Fibroblast of peridontal ligament (primary cell): ENCODE results near the gene UBC.
A peak's percentile ranks its signal among the peaks of the same experiment; 100 is the strongest.
"Not testable (repeated sequence)": the region's sequence is repeated elsewhere in the genome, so short reads cannot be mapped to it uniquely, and the experiment has no call there.

Experiments used
- DNase-seq: peaks from one replicate; pipeline ENCODE4 v3.0.0-alpha.2; 2010; ENCODE audit errors: extremely low read depth

UBC gene

DNA sequence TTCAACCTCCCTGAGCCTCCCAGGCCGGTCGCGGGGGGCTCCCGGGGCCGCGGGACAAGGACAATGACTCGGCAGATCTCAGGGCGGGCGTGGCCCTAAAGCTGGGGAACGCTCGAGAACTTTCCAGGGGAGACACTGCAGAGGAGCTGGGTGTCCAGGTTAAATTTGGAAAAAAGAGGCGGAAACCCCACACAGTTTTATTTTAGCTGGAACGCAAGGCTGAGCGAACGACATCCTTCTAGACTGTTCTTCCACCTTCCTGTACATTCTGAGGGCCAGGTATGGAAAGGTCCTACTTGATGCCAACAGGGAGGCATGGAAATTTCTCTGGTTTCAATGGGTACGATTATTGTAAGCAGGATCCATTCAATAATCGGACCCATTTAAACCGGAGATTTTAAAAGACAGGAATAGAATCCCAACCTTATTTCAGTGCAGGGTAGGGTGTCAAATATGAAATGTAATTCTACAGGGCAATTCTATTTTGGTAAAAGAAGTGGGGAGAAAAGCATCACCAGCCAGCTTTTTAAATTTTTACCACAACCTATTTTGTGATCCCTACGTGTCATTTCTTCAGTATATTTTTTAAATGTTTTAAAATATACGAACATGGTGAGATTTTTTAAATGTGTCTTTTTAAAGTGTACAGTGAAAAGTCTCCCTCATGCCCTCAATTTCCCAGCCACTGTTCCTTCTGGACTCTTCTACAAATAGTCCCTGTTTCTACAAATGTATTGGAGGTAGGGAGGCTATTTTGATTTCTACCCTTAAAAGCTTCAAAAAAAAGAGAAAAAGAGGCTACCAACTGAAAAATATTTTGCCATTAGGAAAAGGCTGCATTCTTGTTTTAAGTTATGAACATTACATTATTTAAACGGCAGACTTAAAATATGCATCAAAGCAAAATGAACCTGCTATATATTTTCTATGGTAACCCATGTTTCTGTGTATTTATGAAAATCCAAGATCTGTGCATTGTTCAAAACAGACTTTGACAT is 1.1 kb upstream of the UBC start:
- DNase-seq = peak; percentile 53

DNA sequence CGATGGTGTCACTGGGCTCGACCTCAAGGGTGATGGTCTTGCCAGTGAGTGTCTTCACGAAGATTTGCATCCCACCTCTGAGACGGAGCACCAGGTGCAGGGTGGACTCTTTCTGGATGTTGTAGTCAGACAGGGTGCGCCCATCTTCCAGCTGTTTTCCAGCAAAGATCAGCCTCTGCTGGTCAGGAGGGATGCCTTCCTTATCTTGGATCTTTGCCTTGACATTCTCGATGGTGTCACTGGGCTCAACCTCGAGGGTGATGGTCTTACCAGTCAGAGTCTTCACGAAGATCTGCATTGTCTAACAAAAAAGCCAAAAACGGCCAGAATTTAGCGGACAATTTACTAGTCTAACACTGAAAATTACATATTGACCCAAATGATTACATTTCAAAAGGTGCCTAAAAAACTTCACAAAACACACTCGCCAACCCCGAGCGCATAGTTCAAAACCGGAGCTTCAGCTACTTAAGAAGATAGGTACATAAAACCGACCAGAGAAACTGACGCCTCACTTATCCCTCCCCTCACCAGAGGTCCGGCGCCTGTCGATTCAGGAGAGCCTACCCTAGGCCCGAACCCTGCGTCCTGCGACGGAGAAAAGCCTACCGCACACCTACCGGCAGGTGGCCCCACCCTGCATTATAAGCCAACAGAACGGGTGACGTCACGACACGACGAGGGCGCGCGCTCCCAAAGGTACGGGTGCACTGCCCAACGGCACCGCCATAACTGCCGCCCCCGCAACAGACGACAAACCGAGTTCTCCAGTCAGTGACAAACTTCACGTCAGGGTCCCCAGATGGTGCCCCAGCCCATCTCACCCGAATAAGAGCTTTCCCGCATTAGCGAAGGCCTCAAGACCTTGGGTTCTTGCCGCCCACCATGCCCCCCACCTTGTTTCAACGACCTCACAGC is 717 bp downstream of the UBC start:
- DNase-seq = peak; percentile 53

DNA sequence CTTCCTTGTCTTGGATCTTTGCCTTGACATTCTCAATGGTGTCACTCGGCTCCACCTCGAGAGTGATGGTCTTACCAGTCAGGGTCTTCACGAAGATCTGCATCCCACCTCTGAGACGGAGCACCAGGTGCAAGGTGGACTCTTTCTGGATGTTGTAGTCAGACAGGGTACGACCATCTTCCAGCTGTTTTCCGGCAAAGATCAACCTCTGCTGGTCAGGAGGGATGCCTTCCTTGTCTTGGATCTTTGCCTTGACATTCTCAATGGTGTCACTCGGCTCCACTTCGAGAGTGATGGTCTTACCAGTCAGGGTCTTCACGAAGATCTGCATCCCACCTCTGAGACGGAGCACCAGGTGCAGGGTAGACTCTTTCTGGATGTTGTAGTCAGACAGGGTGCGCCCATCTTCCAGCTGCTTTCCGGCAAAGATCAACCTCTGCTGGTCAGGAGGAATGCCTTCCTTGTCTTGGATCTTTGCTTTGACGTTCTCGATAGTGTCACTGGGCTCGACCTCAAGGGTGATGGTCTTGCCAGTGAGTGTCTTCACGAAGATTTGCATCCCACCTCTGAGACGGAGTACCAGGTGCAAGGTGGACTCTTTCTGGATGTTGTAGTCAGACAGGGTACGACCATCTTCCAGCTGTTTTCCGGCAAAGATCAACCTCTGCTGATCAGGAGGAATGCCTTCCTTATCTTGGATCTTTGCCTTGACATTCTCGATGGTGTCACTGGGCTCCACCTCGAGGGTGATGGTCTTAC is 1.7 kb downstream of the UBC start:
- DNase-seq = not testable (repeated sequence)

- DNase-seq = not testable (repeated sequence)
Measured at GRCh38 chr12:124911521-124911920, 2.9 kb downstream of the UBC start.

DNA sequence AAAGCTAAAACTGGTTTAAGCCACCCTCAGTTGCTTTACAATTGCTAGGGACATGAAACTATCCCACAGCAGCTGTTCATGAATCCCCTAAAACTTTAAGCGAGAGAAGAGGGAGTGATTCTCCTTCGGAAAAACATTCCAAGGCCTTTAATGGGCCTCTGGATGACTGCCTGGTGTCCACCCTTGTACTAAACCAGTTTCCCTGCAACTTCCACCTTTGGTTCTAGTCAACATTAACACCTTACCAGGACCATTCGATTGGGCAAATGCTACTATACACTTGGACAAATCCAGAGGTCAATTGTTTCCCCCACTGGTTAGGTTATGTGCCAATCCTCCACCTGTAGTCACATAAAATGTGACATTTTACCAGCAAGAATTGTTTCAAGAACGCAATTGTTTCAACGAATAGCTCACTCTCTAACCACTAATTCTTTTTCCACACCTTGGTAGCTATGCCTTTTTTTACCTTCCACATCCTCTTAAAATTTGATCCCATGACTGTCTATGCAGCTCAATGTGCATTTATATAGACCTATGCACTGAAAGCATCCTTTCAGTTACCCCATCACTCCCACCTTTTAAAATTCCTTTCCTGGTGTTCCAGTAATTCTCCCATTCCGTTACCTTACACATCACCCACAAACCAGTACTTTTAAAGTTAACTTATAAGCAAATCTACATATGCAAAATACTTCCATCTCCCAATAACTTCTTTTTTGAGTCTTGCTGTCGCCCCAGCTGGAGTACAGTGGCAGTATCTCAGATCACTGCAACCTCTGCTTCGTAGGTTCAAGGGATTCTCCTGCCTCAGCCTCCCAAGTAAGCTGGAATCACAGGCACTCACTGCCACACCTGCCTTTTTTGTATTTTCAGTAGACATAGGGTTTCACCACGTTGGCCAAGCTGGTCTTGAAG is 3.6 kb downstream of the UBC start:
- no peak for DNase-seq

GRCh38 chr12:124909831-124910560 is 4.5 kb downstream of the UBC start:
- peak; percentile 59 for DNase-seq

- peak; percentile 94 for DNase-seq
Measured at GRCh38 chr12:124906606-124907261, 7.7 kb downstream of the UBC start.

DNA sequence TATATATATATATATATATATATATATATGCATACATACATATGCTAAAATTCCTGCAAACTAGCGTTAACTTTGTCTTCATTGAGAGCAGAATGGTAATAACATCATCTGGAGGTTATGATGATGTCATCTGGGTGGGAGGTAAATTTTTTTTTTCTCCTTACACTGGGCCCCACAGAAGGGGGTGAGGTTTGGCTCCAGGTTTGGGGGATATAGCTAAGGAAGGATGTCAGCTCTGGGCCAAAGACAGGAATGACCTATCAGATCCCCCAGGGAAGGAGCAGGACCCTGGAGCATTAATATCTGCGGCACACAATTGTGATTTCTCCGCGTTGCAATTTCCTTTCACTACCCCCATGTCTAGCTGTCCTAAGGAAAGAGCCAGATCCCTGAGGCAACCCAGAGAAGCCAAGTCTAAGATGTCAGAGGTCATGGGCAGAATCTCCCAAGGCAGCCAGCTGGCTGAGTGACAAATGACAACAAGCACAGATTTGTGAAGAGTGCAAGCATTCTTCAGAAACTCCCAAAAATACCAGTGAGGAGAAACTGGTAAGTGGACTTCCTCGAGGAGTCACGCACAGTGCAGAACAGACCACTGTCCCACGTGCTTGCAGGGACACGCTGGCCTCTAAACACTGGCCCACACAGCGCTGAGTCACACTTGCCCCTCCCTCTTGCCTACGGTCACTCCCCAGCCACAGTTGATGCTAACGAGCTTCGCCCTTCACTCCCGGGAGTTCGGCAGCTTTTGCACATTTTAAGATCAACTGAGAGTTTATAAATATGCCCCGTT is 9.9 kb downstream of the UBC start:
- peak; percentile 94 for DNase-seq

DNA sequence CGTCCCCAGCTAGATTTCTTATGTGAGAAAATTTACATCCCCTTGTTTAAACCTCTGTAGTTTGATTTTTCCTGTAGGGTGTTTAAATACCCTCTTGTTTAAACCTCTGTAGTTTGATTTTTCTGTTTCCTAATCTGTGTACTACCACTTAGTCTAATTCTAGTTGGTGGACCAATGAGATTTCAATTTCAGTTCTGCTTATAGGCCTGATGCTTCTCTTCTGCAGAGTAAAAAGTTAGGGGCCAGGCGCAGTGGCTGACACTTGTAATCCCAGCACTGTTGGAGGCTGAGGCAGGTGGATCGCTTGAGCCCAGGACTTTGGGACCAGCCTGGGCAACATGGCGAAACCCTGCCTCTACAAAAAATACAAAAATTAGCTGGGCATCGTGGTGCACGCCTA is 11.5 kb downstream of the UBC start:
- DNase-seq = no peak

DNA sequence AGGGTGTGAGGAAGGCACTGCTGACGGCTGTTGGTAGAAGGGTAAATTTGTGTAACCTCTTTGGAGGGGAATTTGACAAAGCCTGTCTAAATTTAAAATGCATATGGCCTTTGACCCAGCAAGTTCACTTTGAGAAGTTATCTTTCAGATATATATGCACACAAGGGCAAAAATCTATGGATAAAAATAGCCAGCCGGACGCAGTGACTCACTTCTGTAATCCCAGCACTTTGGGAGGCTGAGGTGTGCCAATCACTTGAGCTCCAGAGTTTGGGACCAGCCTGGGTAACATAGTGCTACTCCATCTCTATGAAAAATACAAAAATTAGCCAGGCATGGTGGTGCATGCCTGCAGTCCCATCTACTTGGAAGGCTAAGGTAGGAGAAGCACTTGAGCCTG is 13.4 kb downstream of the UBC start:
- no peak for DNase-seq

DNA sequence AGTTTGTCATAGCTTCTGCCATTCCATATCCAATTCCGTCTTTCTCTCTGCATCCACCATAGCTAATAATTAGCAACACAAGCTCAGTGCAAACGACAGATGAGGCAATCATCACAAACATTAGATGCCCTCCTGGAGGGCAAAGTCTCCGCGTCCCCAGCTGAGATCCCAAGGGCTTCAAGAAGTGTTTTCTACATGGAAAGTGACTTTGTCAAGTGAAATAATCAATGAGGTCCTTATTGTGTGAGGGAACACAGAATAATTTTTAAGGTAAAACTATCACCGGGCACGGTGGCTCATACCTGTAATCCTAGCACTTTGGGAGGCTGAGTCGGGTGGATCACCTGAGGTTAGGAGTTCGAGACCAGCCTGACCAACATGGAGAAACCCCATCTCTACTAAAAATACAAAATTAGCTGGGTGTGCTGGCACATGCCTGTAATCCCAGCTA is 14.1 kb downstream of the UBC start:
- DNase-seq = not testable (repeated sequence)

GRCh38 chr12:124898923-124899294 is 15.5 kb downstream of the UBC start:
- peak; percentile 33 for DNase-seq

GRCh38 chr12:124898200-124898922 is 16.1 kb downstream of the UBC start:
- DNase-seq = peak; percentile 39

GRCh38 chr12:124896461-124896860 is 18.0 kb downstream of the UBC start:
- no peak for DNase-seq

DNA sequence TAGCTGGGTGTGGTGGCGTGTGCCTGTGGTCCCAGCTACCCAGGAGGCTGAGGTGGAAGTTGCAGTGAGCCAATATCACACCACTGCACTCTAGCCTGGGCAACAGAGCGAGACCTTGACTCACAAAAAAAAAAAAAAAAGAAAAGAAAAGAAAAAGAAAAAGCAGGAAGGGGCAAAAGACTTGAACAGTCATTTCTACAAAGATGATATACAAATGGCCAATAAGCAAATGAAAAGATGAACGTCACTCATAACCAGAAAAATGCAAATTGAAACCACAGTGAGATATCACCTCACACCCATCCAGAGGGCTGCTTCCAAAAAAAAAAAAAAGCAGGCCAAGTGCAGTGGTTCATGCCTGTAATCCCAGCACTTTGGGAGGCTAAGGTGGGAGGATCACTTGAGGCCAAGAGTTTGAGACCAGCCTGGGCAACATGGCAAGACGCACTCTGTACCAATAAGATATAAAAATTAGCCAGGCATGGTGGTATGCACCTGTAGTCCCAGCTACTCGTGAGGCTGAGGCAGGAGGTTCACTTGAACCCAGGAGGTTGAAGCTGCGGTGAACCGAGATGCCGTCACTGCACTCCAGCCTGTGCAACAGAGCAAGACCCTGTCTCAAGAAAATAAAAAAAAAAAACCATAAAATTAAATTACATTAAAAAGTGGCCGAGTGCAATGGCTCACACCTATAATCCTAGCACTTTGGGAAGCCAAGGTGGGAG is 20.5 kb downstream of the UBC start:
- no peak for DNase-seq

GRCh38 chr12:124888260-124888659 is 26.2 kb downstream of the UBC start:
- DNase-seq = no peak

- DNase-seq = not testable (repeated sequence)
Measured at GRCh38 chr12:124887766-124888165, 26.7 kb downstream of the UBC start.
